Middle frontal gyrus (tissue), 1 donor: Measurements from ENCODE around the gene BTNL8.
"Not testable (repeated sequence)": the region's sequence is repeated elsewhere in the genome, so short reads cannot be mapped to it uniquely, and the experiment has no call there.

ENCODE experiments used
- DNase-seq: peaks from one replicate; pipeline ENCODE4 v3.0.0-alpha.2; 2015; ENCODE audit warnings: low spot score; ENCODE audit errors: extremely low spot score

Gene BTNL8

GRCh38 chr5:180875860-180876426 lies 23.0 kb upstream of the BTNL8 start:
- no peak for DNase-seq

GRCh38 chr5:180885845-180886529 lies 13.0 kb upstream of the BTNL8 start:
- not testable (repeated sequence) for DNase-seq

- no peak for DNase-seq
These were observed 9.6 kb upstream of the BTNL8 start for GRCh38 chr5:180889381-180889780.

GRCh38 chr5:180895330-180895729 lies 3.6 kb upstream of the BTNL8 start:
- DNase-seq, result not testable (repeated sequence)

- no peak for DNase-seq
These were observed 1.2 kb downstream of the BTNL8 start for GRCh38 chr5:180900178-180900577.

GRCh38 chr5:180901319-180902009 lies 2.5 kb downstream of the BTNL8 start:
- no peak for DNase-seq

GRCh38 chr5:180908400-180908799 lies 9.4 kb downstream of the BTNL8 start:
- DNase-seq, result no peak

- DNase-seq, result no peak
These were observed 10.2 kb downstream of the BTNL8 start for GRCh38 chr5:180908998-180909731.

GRCh38 chr5:180909782-180910181 lies 10.8 kb downstream of the BTNL8 start:
- DNase-seq, result no peak

- no peak for DNase-seq
These were observed 11.2 kb downstream of the BTNL8 start for GRCh38 chr5:180910182-180910581.

- no peak for DNase-seq
These were observed 11.8 kb downstream of the BTNL8 start for GRCh38 chr5:180910735-180911134.

GRCh38 chr5:180914646-180915045 lies 15.7 kb downstream of the BTNL8 start:
- no peak for DNase-seq

- DNase-seq, result no peak
These were observed 17.0 kb downstream of the BTNL8 start for GRCh38 chr5:180915924-180916323.

GRCh38 chr5:180918380-180918779 lies 19.4 kb downstream of the BTNL8 start:
- no peak for DNase-seq

GRCh38 chr5:180920710-180921109 lies 21.8 kb downstream of the BTNL8 start:
- DNase-seq, result no peak

- DNase-seq, result no peak
These were observed 24.0 kb downstream of the BTNL8 start for GRCh38 chr5:180922932-180923331.

- DNase-seq, result no peak
These were observed 33.7 kb downstream of the BTNL8 start for GRCh38 chr5:180932660-180933059.

- DNase-seq, result no peak
These were observed 36.2 kb downstream of the BTNL8 start for GRCh38 chr5:180935203-180935602.

GRCh38 chr5:180938294-180938693 lies 39.3 kb downstream of the BTNL8 start:
- no peak for DNase-seq

- DNase-seq, result no peak
These were observed 51.5 kb downstream of the BTNL8 start for GRCh38 chr5:180950291-180950949.

GRCh38 chr5:180959661-180960060 lies 60.7 kb downstream of the BTNL8 start:
- no peak for DNase-seq
